Adrenal gland (tissue), 5 donors: ENCODE data around the gene FGGY.

Experiments used
- CTCF ChIP-seq, 6 experiments: fragments of 450-650 bp in 4 of 6; fragments of 200-600 bp in 2 of 6; sonication (generic) in 1 of 6; IDR thresholded peaks; 1 replicate in 5 of 6; 2 replicates in 1 of 6; pipeline versions ENCODE4 v1.5.1 to v1.8.0; 2016 to 2021; ENCODE audit warnings: antibody characterized with exemption in 6 of 6, mild to moderate bottlenecking in 2 of 6, moderate library complexity in 1 of 6
- POLR2A ChIP-seq, 2 donors: fragments of 450-650 bp; IDR thresholded peaks; one replicate each; pipeline ENCODE4 v1.6.1; 2017; ENCODE audit warnings: antibody characterized with exemption in 2 of 2, mild to moderate bottlenecking in 2 of 2, moderate library complexity in 1 of 2
- donor health status: DM: no; HTN: no; CAD: no.

DNA sequence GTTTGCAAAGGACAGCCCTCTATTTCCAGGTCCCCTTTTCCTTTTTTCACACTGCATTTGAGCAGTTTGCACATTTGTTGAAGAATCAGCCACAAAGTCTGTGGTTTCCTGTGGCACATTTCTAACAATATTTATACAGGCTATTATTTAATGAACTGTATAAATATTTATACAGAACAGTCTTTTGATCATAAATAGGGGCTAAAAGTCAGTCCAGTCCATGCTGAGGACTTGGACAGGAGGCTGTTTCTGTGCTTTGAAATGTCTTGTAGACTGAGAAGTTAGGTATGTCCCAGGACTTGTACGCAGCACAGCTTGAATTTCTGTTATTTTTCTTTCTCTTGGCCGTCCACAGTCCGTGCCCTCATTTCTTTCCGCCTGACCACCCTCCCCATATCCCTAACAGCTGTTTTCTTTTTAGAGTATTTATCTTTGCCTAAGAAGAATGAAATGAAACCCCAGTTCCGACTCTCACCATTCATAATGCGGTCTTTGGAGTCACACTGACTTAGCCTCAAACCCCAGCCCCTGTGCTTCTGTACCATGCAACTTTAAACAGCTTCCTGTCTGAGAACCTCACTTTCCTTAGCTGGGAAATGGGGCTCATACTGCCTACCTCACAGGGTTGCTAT lies 19.7 kb downstream of the FGGY start:
- TF ChIP-seq CTCF (IDR thresholded peaks at IDR 0.05) (no peak), POLR2A (IDR thresholded peaks at IDR 0.05) (no peak)
